OCI-LY7 (cell line): Measurements from ENCODE around the gene ODF2.

ENCODE experiments used
- EZH2phosphoT487 ChIP-seq: fragments of 200-600 bp; sonication (generic); IDR thresholded peaks from 2 replicates; pipeline ENCODE4 v1.6.1; 2018; ENCODE audit warnings: low read depth, borderline replicate concordance, mild to moderate bottlenecking, mixed run types, antibody characterized with exemption, low read length, moderate library complexity, mixed read lengths
- TF ChIP-seq, protein P1 (sequence below): fragments of 200-600 bp; sonication (generic); conservative IDR thresholded peaks from 2 replicates; pipeline ENCODE4 v1.5.1; 2014; ENCODE audit warnings: mild to moderate bottlenecking, antibody characterized with exemption, low read length, moderate library complexity, mixed read lengths

DNA sequence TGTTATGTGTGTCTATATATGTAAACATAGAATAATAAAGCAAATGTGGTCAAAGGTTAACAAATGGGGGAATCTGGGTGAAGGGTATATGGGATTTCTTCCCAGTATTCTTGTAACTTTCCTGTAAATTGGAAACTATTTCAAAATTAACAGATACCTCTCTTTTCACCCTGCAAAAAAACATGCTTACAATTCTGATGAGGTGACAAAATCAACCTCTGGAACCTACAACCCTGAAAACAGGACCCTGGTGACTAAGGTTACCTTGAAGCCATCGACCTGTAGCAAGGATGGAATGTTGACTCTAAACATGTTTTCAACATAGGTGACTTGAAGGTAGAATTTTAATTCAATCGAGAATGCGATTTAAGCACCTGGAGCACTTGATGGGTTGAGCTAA lies 90.7 kb downstream of the ODF2 start:
- TF ChIP-seq, protein P1, sequence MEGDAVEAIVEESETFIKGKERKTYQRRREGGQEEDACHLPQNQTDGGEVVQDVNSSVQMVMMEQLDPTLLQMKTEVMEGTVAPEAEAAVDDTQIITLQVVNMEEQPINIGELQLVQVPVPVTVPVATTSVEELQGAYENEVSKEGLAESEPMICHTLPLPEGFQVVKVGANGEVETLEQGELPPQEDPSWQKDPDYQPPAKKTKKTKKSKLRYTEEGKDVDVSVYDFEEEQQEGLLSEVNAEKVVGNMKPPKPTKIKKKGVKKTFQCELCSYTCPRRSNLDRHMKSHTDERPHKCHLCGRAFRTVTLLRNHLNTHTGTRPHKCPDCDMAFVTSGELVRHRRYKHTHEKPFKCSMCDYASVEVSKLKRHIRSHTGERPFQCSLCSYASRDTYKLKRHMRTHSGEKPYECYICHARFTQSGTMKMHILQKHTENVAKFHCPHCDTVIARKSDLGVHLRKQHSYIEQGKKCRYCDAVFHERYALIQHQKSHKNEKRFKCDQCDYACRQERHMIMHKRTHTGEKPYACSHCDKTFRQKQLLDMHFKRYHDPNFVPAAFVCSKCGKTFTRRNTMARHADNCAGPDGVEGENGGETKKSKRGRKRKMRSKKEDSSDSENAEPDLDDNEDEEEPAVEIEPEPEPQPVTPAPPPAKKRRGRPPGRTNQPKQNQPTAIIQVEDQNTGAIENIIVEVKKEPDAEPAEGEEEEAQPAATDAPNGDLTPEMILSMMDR = no peak
- TF ChIP-seq EZH2phosphoT487 = no peak
